Left renal pelvis (tissue), 4 donors: ENCODE measurements around the gene CD53. TPM values are rescaled to one million over a fixed set of nuclear protein-coding genes. Genes with fewer than 3 reads are reported as not detected.

Experiments used
- DNase-seq, 4 donors: peaks; one replicate each; pipeline ENCODE4 v3.0.0-alpha.2; 2013; ENCODE audit warnings: low read depth in 4 of 4, low spot score in 3 of 4
- polyA plus RNA-seq, 4 donors: library from polyadenylated mRNA; unstranded; fragments of 120-200 nt; gene quantifications; one replicate each; pipeline ENCODE4 v1.2.1, GENCODE V29; 2013; ENCODE audit not compliant: insufficient read length in 4 of 4

The CD53 gene
- polyA plus RNA-seq, 4 donors = 5.5 to 15.4 (median 7.4) TPM

- DNase-seq = no peak
Measured at GRCh38 chr1:110875216-110875731, 2.3 kb downstream of the CD53 start.

- no peak for DNase-seq
Measured at GRCh38 chr1:110876748-110877341, 3.9 kb downstream of the CD53 start.

- DNase-seq = no peak
Measured at GRCh38 chr1:110877364-110877763, 4.4 kb downstream of the CD53 start.

- DNase-seq = no peak
Measured at GRCh38 chr1:110877776-110878175, 4.8 kb downstream of the CD53 start.

- no peak for DNase-seq
Measured at GRCh38 chr1:110878591-110878990, 5.6 kb downstream of the CD53 start.

- DNase-seq = no peak
Measured at GRCh38 chr1:110878993-110879392, 6.0 kb downstream of the CD53 start.

GRCh38 chr1:110879758-110880606 is 7.0 kb downstream of the CD53 start:
- DNase-seq = no peak

GRCh38 chr1:110880708-110881374 is 7.9 kb downstream of the CD53 start:
- no peak for DNase-seq

- DNase-seq = no peak
Measured at GRCh38 chr1:110888049-110888448, 15.1 kb downstream of the CD53 start.

- DNase-seq = no peak
Measured at GRCh38 chr1:110888641-110889040, 15.7 kb downstream of the CD53 start.

- DNase-seq = no peak
Measured at GRCh38 chr1:110890474-110891196, 17.7 kb downstream of the CD53 start.

- DNase-seq = no peak
Measured at GRCh38 chr1:110893908-110894490, 21.1 kb downstream of the CD53 start.

GRCh38 chr1:110896090-110896489 is 23.1 kb downstream of the CD53 start:
- DNase-seq = no peak

GRCh38 chr1:110897681-110898080 is 24.7 kb downstream of the CD53 start:
- DNase-seq = no peak

GRCh38 chr1:110898734-110899457 is 25.9 kb downstream of the CD53 start:
- DNase-seq = no peak

- no peak for DNase-seq
Measured at GRCh38 chr1:110899458-110899843, 26.5 kb downstream of the CD53 start.

GRCh38 chr1:110902820-110903463 is 30.0 kb downstream of the CD53 start:
- no peak for DNase-seq

- DNase-seq = no peak
Measured at GRCh38 chr1:110903853-110904500, 31.0 kb downstream of the CD53 start.

GRCh38 chr1:110912784-110913183 is 39.8 kb downstream of the CD53 start:
- no peak for DNase-seq
